Skeletal muscle tissue (tissue), 4 donors: ENCODE data around the gene SPON1. TPM values are rescaled to one million over a fixed set of nuclear protein-coding genes. Genes with fewer than 3 reads are reported as not detected.

Source experiments
- H3K27ac ChIP-seq: one replicate; pipeline ENCODE4 v1.7.0; 2013; ENCODE audit warnings: mild to moderate bottlenecking, low read depth, low read length, inconsistent platforms
- H3K27me3 ChIP-seq, 3 donors: one replicate each; pipeline ENCODE4 v1.7.0; 2013; ENCODE audit warnings: low read length in 3 of 3; ENCODE audit not compliant: control insufficient read depth in 3 of 3, insufficient read depth in 3 of 3
- H3K36me3 ChIP-seq, 3 donors: one replicate each; pipeline ENCODE4 v1.7.0; 2013; ENCODE audit warnings: low read length in 3 of 3; ENCODE audit not compliant: control insufficient read depth in 3 of 3, insufficient read depth in 3 of 3
- H3K4me1 ChIP-seq, 3 donors: one replicate each; pipeline ENCODE4 v1.7.0; 2013; ENCODE audit warnings: low read length in 3 of 3, mild to moderate bottlenecking in 3 of 3; ENCODE audit not compliant: control insufficient read depth in 3 of 3, insufficient read depth in 3 of 3
- H3K4me3 ChIP-seq, 3 donors: one replicate each; pipeline ENCODE4 v1.7.0; 2013; ENCODE audit warnings: low read length in 3 of 3
- H3K9ac ChIP-seq, 3 donors: one replicate each; pipeline ENCODE4 v1.7.0; 2013; ENCODE audit warnings: low read length in 3 of 3, mild to moderate bottlenecking in 3 of 3, moderate library complexity in 2 of 3, low read depth in 1 of 3
- H3K9me3 ChIP-seq, 3 donors: one replicate each; pipeline ENCODE4 v1.7.0; 2013; ENCODE audit warnings: low read length in 3 of 3; ENCODE audit not compliant: control insufficient read depth in 3 of 3
- total RNA-seq: library from RNA; depleted of rRNA; stranded (reverse); fragments of >200 nt; gene quantifications from one replicate; pipeline ENCODE4 v1.2.3, GENCODE V29; 2014
- donor health status: Osteomylitis.

The SPON1 gene
- total RNA-seq, 1 donor from 2014 or later, result 20.4 TPM

- Histone ChIP-seq H3K4me1 (no peaks in the 10 kb centered on the region), H3K9me3 (peaks cover 0 to 2% (median 0%) of the 10 kb centered on the region in 3 donors), H3K9ac (no peak overlapping the region), H3K27me3 (no peaks in the 10 kb centered on the region), H3K4me3 (no peak overlapping the region), H3K27ac (no peak overlapping the region), H3K36me3 (no peaks in the 10 kb centered on the region)
These were observed 261.2 kb downstream of the SPON1 start for GRCh38 chr11:14223636-14224288.

DNA sequence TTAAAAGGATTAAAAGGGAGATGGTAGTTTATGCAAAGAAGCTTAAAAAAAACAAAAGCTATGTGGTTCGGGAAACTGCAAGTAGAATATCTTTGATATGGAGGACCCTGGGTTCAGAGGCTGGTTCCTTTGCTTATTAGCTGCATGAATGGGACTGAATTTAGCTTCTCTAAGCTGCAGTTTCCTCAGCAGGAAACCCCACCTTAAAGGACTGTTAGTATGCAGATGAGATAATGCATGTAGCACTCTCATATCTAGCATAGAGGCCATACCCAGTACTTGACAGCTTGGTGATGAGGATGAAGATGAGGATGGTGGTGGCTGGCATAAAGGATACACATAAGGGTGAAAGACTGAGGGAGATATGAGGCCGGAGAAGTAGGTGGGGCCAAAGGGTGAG, 261.9 kb downstream of the SPON1 start:
- Histone ChIP-seq H3K27me3 (peaks cover 0 to 2% (median 1%) of the 10 kb centered on the region in 3 donors), H3K36me3 (no peaks in the 10 kb centered on the region), H3K27ac (no peak overlapping the region), H3K4me3 (no peak overlapping the region), H3K9ac (no peak overlapping the region), H3K4me1 (no peaks in the 10 kb centered on the region), H3K9me3 (peaks cover 0 to 2% (median 0%) of the 10 kb centered on the region in 3 donors)

DNA sequence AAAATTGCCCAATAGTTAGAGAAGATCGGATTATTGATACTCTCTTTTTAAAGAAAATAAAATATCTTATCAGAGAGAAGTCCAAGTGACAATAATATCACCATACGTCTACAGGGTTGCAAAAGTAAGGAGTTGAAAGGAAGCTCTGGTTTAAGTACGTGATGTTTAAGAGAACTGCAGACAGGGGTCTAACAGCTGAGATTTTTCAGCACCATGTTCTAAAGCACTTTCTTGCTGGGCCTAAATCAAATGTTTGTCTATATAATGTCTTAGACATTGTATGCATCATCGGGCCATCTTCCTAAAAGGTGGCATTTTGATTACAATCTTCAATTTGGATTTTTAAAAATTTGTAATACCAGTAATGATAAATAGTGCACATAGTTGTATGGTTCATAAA, 263.1 kb downstream of the SPON1 start:
- no peak overlapping the region for H3K27ac ChIP-seq
- no peak overlapping the region for H3K9ac ChIP-seq
- peaks cover 0 to 2% (median 0%) of the 10 kb centered on the region in 3 donors for H3K9me3 ChIP-seq
- H3K36me3 ChIP-seq, result no peaks in the 10 kb centered on the region
- H3K4me3 ChIP-seq, result no peak overlapping the region
- H3K4me1 ChIP-seq, result no peaks in the 10 kb centered on the region
- H3K27me3 ChIP-seq, result peaks cover 0 to 5% (median 4%) of the 10 kb centered on the region in 3 donors

DNA sequence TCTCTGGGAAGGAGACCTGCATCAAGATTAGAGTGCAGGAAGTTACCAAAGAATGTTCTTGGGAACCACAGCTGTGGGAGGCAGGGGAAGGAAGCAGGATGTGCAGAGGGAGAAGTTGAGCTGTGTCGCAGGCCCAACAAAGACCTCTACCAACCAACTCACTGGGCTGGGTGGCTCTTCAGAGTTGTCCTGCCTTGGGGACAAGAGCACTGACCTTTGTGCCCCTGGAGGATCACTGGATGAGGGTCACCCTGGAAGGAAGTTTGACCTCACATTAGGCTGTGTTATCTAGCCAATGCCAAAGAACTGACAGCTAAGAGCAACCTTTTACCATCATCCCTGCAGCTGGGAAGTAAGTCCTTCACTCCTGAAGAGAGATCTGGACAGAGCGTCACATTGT, 265.8 kb downstream of the SPON1 start:
- H3K4me3 ChIP-seq, result no peak overlapping the region
- H3K4me1 ChIP-seq, result no peaks in the 10 kb centered on the region
- no peak overlapping the region for H3K9ac ChIP-seq
- H3K36me3 ChIP-seq, result no peaks in the 10 kb centered on the region
- peaks cover 0 to 2% (median 0%) of the 10 kb centered on the region in 3 donors for H3K9me3 ChIP-seq
- no peak overlapping the region for H3K27ac ChIP-seq
- H3K27me3 ChIP-seq, result peaks cover 6 to 12% (median 6%) of the 10 kb centered on the region in 3 donors

DNA sequence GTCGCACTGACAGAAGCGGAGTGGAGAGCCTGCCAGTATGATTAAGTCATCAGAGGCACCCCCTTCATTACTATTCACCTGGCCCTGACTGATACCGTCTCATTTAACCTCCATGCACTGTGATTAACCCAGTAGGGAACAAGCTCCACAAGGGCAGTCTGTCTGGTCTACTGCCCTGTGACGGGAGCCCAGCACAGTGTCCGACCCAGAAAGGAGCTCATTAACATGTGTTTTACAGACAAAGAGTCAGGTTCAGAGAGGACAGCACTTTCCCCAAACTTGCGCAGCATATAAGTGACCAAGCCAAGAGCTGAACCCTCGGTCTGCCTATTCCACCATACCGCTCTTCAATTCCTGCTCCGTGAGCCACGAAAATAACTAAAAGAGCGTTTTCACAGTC, 266.9 kb downstream of the SPON1 start:
- Histone ChIP-seq H3K27ac (no peak overlapping the region), H3K27me3 (peaks cover 7 to 12% (median 9%) of the 10 kb centered on the region in 3 donors), H3K9ac (no peak overlapping the region), H3K9me3 (peaks cover 0 to 2% (median 0%) of the 10 kb centered on the region in 3 donors), H3K4me1 (no peaks in the 10 kb centered on the region), H3K4me3 (no peak overlapping the region), H3K36me3 (no peaks in the 10 kb centered on the region)

DNA sequence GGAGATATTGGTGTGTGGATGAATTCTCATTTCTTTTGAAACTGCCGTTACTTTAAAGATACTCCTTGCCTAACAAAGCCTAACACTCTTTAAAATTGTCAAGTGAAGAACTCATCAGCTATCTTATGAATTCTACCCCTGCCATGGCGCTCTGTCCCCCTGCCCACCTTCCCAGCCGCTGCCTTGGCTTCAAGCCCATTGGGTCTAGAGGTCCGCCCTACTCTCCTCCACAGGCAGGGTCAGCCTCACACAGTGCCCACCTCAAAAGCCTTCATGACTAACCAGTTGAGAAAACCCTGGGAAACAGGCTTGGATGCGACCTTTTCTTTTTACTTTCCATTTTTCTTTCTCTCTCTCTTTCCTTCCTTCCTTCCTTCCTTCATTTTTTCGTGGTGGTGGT, 267.9 kb downstream of the SPON1 start:
- Histone ChIP-seq H3K4me3 (no peak overlapping the region), H3K27ac (no peak overlapping the region), H3K9ac (no peak overlapping the region), H3K9me3 (peaks cover 0 to 2% (median 0%) of the 10 kb centered on the region in 3 donors), H3K27me3 (peaks cover 8 to 18% (median 15%) of the 10 kb centered on the region in 3 donors), H3K36me3 (no peaks in the 10 kb centered on the region), H3K4me1 (no peaks in the 10 kb centered on the region)

GRCh38 chr11:14232652-14233051, 270.1 kb downstream of the SPON1 start:
- Histone ChIP-seq H3K27me3 (peaks cover 13 to 23% (median 17%) of the 10 kb centered on the region in 3 donors), H3K4me1 (no peaks in the 10 kb centered on the region), H3K36me3 (no peaks in the 10 kb centered on the region), H3K9ac (no peak overlapping the region), H3K9me3 (peaks cover 0 to 2% (median 0%) of the 10 kb centered on the region in 3 donors), H3K27ac (no peak overlapping the region), H3K4me3 (no peak overlapping the region)

GRCh38 chr11:14234446-14234845, 271.9 kb downstream of the SPON1 start:
- Histone ChIP-seq H3K9ac (no peak overlapping the region), H3K27ac (no peak overlapping the region), H3K9me3 (no peaks in the 10 kb centered on the region), H3K27me3 (peaks cover 11 to 21% (median 17%) of the 10 kb centered on the region in 3 donors), H3K4me3 (no peak overlapping the region), H3K4me1 (no peaks in the 10 kb centered on the region), H3K36me3 (no peaks in the 10 kb centered on the region)

DNA sequence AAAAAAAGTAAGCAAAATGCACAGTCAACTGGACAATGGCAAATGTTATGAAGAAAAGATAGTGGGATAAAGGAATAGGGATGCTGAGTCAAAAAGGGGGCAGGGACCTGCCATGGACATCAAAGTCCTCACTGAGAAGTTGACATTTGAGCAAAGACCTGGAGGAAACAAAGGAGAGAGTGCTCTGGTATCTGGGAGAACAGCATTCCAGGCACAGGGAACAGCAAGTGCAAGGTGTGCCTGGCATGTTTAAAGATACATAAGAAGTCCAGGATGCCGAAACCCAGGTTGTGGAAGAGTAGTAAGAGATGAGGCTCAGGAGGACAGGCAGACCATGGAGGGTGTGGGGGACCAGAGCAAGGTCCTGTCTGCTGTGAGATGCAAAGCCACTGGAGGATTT, 273.2 kb downstream of the SPON1 start:
- Histone ChIP-seq H3K27me3 (peaks cover 9 to 18% (median 17%) of the 10 kb centered on the region in 3 donors), H3K9me3 (no peaks in the 10 kb centered on the region), H3K36me3 (no peaks in the 10 kb centered on the region)

GRCh38 chr11:14237444-14237961, 275.0 kb downstream of the SPON1 start:
- Histone ChIP-seq H3K36me3 (no peaks in the 10 kb centered on the region), H3K4me1 (no peaks in the 10 kb centered on the region), H3K4me3 (no peak overlapping the region), H3K27me3 (peaks cover 7 to 17% (median 13%) of the 10 kb centered on the region in 3 donors), H3K9me3 (no peaks in the 10 kb centered on the region), H3K27ac (no peak overlapping the region), H3K9ac (no peak overlapping the region)

More for the DNA sequence above, 273.2 kb downstream of the SPON1 start:
- H3K4me1 ChIP-seq, result no peaks in the 10 kb centered on the region
- no peak overlapping the region for H3K27ac ChIP-seq
- H3K4me3 ChIP-seq, result no peak overlapping the region
- no peak overlapping the region for H3K9ac ChIP-seq
